ENCODE results near the gene TBC1D14. TPM values are rescaled to one million over a fixed set of nuclear protein-coding genes. Genes with fewer than 3 reads are reported as not detected.

The TBC1D14 gene
- total RNA-seq, 1 experiment from 2014 or later = 44.3 TPM

DNA sequence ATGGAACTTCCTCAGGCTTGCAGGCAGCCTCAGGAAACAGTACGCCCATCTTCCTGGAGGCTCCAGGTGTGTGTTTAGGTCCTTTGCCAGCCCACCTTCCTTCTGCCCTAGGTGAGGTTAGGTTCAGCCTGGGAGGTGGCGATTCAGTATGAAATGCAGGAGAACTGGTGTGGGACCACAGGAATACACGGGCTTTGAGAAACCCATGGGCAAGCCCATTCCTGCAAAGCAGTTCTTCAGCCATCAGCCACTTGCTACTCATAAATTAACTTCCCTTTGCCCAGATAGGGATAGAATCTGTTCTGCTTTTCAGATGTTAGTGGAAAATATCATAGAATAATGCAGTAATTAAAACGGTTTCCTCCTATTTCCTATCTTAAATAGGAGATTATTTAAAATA lies 32.2 kb downstream of the TBC1D14 start:
- no peaks in the 10 kb centered on the region for H3K9me3 ChIP-seq (ENCODE audit: low read depth, low read length, poor library complexity, severe bottlenecking)
- no TSS peak for BruUV-seq (replicated peaks)
- H3K27ac ChIP-seq (ENCODE audit: low read depth, low read length, poor library complexity, severe bottlenecking) = peak overlapping the region; percentile 54
- H3K4me1 ChIP-seq (ENCODE audit: insufficient read depth, low read length, poor library complexity, severe bottlenecking) = peaks cover 11% of the 10 kb centered on the region
- CTCF ChIA-PET = no interaction called here
- no peaks in the 10 kb centered on the region for H3K36me3 ChIP-seq (ENCODE audit: insufficient read depth, low read length, poor library complexity, severe bottlenecking)
- POLR2A ChIA-PET (ENCODE audit: low non-redundant PET) = no interaction called here
- DNase-seq (ENCODE audit: low spot score) = no peak
- no peak overlapping the region for H3K4me3 ChIP-seq (ENCODE audit: low read depth, low read length, poor library complexity, severe bottlenecking)
- H3K27me3 ChIP-seq (replicated peaks; ENCODE audit: insufficient read depth, low read depth, low read length, poor library complexity) = no peaks in the 10 kb centered on the region
- intact Hi-C loops (cut with micrococcal nuclease; ENCODE audit: unreplicated experiment) = no loop called here
- TF ChIP-seq, protein P1, sequence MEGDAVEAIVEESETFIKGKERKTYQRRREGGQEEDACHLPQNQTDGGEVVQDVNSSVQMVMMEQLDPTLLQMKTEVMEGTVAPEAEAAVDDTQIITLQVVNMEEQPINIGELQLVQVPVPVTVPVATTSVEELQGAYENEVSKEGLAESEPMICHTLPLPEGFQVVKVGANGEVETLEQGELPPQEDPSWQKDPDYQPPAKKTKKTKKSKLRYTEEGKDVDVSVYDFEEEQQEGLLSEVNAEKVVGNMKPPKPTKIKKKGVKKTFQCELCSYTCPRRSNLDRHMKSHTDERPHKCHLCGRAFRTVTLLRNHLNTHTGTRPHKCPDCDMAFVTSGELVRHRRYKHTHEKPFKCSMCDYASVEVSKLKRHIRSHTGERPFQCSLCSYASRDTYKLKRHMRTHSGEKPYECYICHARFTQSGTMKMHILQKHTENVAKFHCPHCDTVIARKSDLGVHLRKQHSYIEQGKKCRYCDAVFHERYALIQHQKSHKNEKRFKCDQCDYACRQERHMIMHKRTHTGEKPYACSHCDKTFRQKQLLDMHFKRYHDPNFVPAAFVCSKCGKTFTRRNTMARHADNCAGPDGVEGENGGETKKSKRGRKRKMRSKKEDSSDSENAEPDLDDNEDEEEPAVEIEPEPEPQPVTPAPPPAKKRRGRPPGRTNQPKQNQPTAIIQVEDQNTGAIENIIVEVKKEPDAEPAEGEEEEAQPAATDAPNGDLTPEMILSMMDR (conservative IDR thresholded peaks at IDR 0.05; ENCODE audit: low read depth, low read length) = no peak
- TF ChIP-seq EZH2 (IDR thresholded peaks at IDR 0.05; ENCODE audit: borderline replicate concordance, low read depth, low read length, poor library complexity, severe bottlenecking) = no peak

DNA sequence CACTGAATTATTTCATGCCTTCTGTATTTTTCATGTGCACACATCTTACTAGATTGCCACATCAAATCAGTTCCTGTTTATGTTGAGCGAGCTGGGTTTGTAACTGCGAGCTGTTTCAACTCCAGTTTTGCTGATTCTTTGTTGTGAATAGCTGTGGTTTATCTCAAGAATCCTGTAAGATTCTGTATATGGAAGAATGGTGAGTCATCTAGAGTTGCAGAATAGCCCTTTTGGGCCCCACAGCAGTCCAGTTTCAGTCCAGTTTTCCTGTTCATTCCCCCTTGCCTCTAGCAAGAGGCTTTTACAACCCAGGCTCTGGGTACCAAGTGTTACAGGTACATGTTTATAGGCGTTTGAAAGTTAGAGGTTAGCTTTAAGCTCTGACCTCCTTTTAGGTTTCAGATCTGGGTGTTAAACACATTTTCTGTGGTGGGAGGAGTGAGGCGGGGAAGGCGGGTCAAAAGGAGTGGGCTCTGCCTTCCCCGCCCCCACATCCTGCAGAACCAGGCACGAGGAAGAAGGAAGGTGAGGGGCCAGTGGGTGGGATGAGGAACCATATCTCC lies 32.7 kb downstream of the TBC1D14 start:
- no peaks in the 10 kb centered on the region for H3K9me3 ChIP-seq (ENCODE audit: low read depth, low read length, poor library complexity, severe bottlenecking)
- no TSS peak for BruUV-seq (replicated peaks)
- H3K27ac ChIP-seq (ENCODE audit: low read depth, low read length, poor library complexity, severe bottlenecking) = peak overlapping the region; percentile 9
- H3K27me3 ChIP-seq (replicated peaks; ENCODE audit: insufficient read depth, low read depth, low read length, poor library complexity) = no peaks in the 10 kb centered on the region
- H3K36me3 ChIP-seq (ENCODE audit: insufficient read depth, low read length, poor library complexity, severe bottlenecking) = no peaks in the 10 kb centered on the region
- CTCF ChIA-PET = no interaction called here
- peaks cover 11% of the 10 kb centered on the region for H3K4me1 ChIP-seq (ENCODE audit: insufficient read depth, low read length, poor library complexity, severe bottlenecking)
- no peak overlapping the region for H3K4me3 ChIP-seq (ENCODE audit: low read depth, low read length, poor library complexity, severe bottlenecking)
- peak; percentile 39 for DNase-seq (ENCODE audit: low spot score)
- POLR2A ChIA-PET (ENCODE audit: low non-redundant PET) = no interaction called here
- TF ChIP-seq, protein P1 (conservative IDR thresholded peaks at IDR 0.05; ENCODE audit: low read depth, low read length) = no peak
- no peak for TF ChIP-seq EZH2 (IDR thresholded peaks at IDR 0.05; ENCODE audit: borderline replicate concordance, low read depth, low read length, poor library complexity, severe bottlenecking)
- intact Hi-C loops (cut with micrococcal nuclease; ENCODE audit: unreplicated experiment) = no loop called here

DNA sequence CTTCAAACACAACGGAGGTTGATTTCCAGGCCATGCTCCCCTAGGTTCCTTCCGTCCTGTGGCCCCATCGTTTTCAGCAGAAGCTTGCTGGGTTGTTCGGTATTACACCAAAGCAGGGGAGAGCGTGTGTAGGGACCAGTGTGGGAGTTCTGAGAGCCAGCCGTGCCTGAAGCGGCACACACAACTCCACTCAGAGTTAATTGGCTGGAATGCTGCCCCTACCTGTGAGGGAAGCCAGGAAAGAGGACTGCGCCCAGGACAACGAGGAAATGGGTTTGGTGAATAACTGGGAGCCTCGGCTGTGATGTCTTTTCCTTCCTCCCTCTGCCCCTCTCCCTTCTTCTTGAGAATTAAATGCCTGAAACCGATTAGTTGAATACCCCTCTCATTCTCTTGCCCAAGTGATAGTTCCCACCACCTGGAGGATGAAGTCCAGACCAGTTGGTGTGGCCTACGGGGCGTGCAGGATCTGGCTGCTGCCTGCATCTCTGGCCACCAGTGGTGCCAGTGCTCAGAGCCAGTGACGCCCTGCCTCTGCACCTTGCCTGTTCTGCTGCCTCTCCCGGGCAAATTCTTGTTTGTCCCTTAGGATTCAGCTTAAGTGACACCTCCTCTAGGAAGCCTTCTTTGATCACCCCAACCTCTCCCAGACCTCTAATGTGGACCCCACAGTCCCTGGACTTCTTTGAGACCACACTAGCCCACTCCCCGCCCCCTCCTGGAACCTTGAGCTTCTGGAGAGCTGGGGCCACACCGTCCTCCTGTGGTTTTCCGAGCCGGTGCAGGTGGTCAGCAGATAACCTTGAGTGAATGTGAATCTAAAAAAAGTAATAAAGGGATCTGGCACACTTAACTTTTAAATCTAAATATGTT lies 33.6 kb downstream of the TBC1D14 start:
- no peaks in the 10 kb centered on the region for H3K27me3 ChIP-seq (replicated peaks; ENCODE audit: insufficient read depth, low read depth, low read length, poor library complexity)
- peaks cover 11% of the 10 kb centered on the region for H3K4me1 ChIP-seq (ENCODE audit: insufficient read depth, low read length, poor library complexity, severe bottlenecking)
- ChIA-PET POLR2A (ENCODE audit: low non-redundant PET) (no interaction called here), CTCF (no interaction called here)
- DNase-seq (ENCODE audit: low spot score) = no peak
- H3K36me3 ChIP-seq (ENCODE audit: insufficient read depth, low read length, poor library complexity, severe bottlenecking) = no peaks in the 10 kb centered on the region
- intact Hi-C loops (cut with micrococcal nuclease; ENCODE audit: unreplicated experiment) = no loop called here
- no TSS peak for BruUV-seq (replicated peaks)
- H3K9me3 ChIP-seq (ENCODE audit: low read depth, low read length, poor library complexity, severe bottlenecking) = no peaks in the 10 kb centered on the region
- H3K4me3 ChIP-seq (ENCODE audit: low read depth, low read length, poor library complexity, severe bottlenecking) = no peak overlapping the region
- no peak for TF ChIP-seq EZH2 (IDR thresholded peaks at IDR 0.05; ENCODE audit: borderline replicate concordance, low read depth, low read length, poor library complexity, severe bottlenecking)
- TF ChIP-seq, protein P1 (conservative IDR thresholded peaks at IDR 0.05; ENCODE audit: low read depth, low read length) = no peak
- no peak overlapping the region for H3K27ac ChIP-seq (ENCODE audit: low read depth, low read length, poor library complexity, severe bottlenecking)
